Measurements from ENCODE around the gene MMP25. TPM values are rescaled to one million over a fixed set of nuclear protein-coding genes. Genes with fewer than 3 reads are reported as not detected.

The MMP25 gene
- total RNA-seq, 3 donors from 2014 or later (not counting 1 experiment from before 2014, with no cell fraction given) = 2.0 to 62.2 (median 5.6) TPM

DNA sequence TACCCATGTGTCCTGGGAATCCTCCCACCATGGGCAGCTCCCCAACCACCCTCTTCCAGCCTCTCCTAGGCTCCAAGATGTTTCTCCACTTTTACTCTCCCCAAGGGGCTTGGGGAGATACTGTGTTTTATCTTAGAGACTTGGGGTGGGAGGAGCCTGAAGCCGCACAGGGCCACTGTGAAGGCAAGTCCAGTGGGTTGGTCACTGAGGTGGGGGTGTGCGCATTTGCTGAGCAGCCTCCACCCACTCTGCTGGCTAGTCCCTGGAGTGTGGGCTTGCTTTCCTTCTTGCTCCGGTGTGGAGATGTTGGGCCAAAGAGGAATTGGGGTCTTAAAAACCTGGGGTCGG, 37.7 kb upstream of the MMP25 start:
- peaks cover 0 to 3% of the 10 kb centered on the region in 2 donors for H3K27me3 Mint-ChIP-seq (ENCODE audit: low read depth in 2 of 2)
- H3K36me3 Mint-ChIP-seq = no peaks in the 10 kb centered on the region
- no peaks in the 10 kb centered on the region for H3K9me3 Mint-ChIP-seq
- no peak overlapping the region for H3K27ac Mint-ChIP-seq
- no peaks in the 10 kb centered on the region for H3K27me3 ChIP-seq (ENCODE audit: control insufficient read depth, insufficient read depth, low read length)
- no peak overlapping the region for H3K4me3 ChIP-seq (ENCODE audit: low read length)
- DNase-seq (no peak), ATAC-seq (no peak)
- no peak overlapping the region for H3K4me3 Mint-ChIP-seq
- 89% methylated on average over 4 of the region's 4 CpGs for WGBS (ENCODE audit: insufficient coverage)
- TF ChIP-seq CTCF (IDR thresholded peaks at IDR 0.05) = no peak
- no peaks in the 10 kb centered on the region for H3K9me3 ChIP-seq (ENCODE audit: control insufficient read depth, insufficient read depth, low read length)
- no peaks in the 10 kb centered on the region for H3K36me3 ChIP-seq (ENCODE audit: control insufficient read depth, insufficient read depth, low read length)
- H3K4me1 Mint-ChIP-seq = peaks cover 5 to 25% of the 10 kb centered on the region in 2 donors
- H3K4me1 ChIP-seq (ENCODE audit: control insufficient read depth, insufficient read depth, low read length) = peaks cover 30% of the 10 kb centered on the region
- intact Hi-C loops (cut with micrococcal nuclease) = no loop called here
- H3K27ac ChIP-seq (ENCODE audit: low read length) = no peak overlapping the region

DNA sequence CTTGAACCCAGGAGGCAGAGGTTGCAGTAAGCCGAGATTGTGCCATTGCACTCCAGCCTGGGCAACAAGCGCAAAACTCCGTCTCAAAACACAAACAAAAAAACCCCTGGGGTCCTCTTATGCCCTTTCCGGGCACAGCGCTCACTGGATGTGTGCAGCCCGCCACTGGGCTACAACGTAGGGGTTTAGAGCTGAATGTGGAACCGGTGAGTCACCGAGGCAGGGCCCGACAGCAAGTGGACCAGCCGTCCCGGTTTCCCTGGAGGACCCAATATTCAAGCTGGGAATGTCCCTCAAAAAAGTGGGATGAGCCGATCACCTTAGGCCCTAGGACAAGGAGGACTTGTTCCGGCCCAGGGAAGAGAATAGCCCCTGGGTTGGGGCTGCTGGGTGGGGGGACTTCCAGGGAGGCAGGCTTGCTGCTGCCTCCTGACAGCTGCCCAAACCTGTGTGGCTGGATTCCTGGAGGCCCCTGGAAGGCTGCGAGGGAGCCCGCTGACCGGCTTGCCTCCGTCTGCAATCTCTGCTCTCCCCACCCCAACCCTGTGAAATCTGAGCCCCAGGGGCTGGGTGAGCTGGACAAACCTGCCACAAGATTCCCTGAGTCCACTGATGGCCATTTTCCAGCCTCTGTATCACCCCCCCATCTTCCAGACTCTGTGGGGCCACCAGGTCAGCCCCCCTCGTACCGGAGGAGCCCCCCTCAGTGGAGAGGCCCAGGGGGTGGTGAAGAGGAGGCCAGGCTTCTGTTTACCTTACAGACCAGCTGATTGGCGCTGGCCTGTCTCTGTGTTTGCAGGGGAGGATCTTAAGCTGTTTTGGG, 36.6 kb upstream of the MMP25 start:
- no peak for TF ChIP-seq CTCF (IDR thresholded peaks at IDR 0.05)
- Mint-ChIP-seq H3K27ac (no peak overlapping the region), H3K9me3 (no peaks in the 10 kb centered on the region), H3K4me3 (no peak overlapping the region), H3K36me3 (no peaks in the 10 kb centered on the region), H3K27me3 (ENCODE audit: low read depth in 2 of 2) (peaks cover 0 to 7% of the 10 kb centered on the region in 2 donors), H3K4me1 (peaks cover 5 to 22% of the 10 kb centered on the region in 2 donors)
- no peaks in the 10 kb centered on the region for H3K36me3 ChIP-seq (ENCODE audit: control insufficient read depth, insufficient read depth, low read length)
- intact Hi-C loops (cut with micrococcal nuclease) = no loop called here
- H3K4me1 ChIP-seq (ENCODE audit: control insufficient read depth, insufficient read depth, low read length) = peaks cover 28% of the 10 kb centered on the region
- no peaks in the 10 kb centered on the region for H3K9me3 ChIP-seq (ENCODE audit: control insufficient read depth, insufficient read depth, low read length)
- no peak overlapping the region for H3K4me3 ChIP-seq (ENCODE audit: low read length)
- H3K27ac ChIP-seq (ENCODE audit: low read length) = no peak overlapping the region
- no peak for ATAC-seq
- no peak for DNase-seq
- no peaks in the 10 kb centered on the region for H3K27me3 ChIP-seq (ENCODE audit: control insufficient read depth, insufficient read depth, low read length)
- 90% methylated on average over 21 of the region's 21 CpGs for WGBS (ENCODE audit: insufficient coverage)

- intact Hi-C loops (cut with micrococcal nuclease) = no loop called here
- no peak overlapping the region for H3K27ac ChIP-seq (ENCODE audit: low read length)
- 96% methylated on average over 7 of the region's 8 CpGs for WGBS (ENCODE audit: insufficient coverage)
These were observed 35.9 kb upstream of the MMP25 start for GRCh38 chr16:3010510-3010909.

More at GRCh38 chr16:3010510-3010909, 35.9 kb upstream of the MMP25 start:
- no peak overlapping the region for H3K27ac Mint-ChIP-seq
- no peaks in the 10 kb centered on the region for H3K27me3 ChIP-seq (ENCODE audit: control insufficient read depth, insufficient read depth, low read length)
- peaks cover 0 to 5% of the 10 kb centered on the region in 2 donors for H3K27me3 Mint-ChIP-seq (ENCODE audit: low read depth in 2 of 2)
- ATAC-seq (no peak), DNase-seq (no peak)
- no peak for TF ChIP-seq CTCF (IDR thresholded peaks at IDR 0.05)
- H3K4me3 Mint-ChIP-seq = no peak overlapping the region
- H3K9me3 ChIP-seq (ENCODE audit: control insufficient read depth, insufficient read depth, low read length) = no peaks in the 10 kb centered on the region
- H3K36me3 ChIP-seq (ENCODE audit: control insufficient read depth, insufficient read depth, low read length) = no peaks in the 10 kb centered on the region
- H3K4me3 ChIP-seq (ENCODE audit: low read length) = no peak overlapping the region
- H3K9me3 Mint-ChIP-seq = no peaks in the 10 kb centered on the region
- no peaks in the 10 kb centered on the region for H3K36me3 Mint-ChIP-seq
- peaks cover 5 to 20% of the 10 kb centered on the region in 2 donors for H3K4me1 Mint-ChIP-seq
- peaks cover 25% of the 10 kb centered on the region for H3K4me1 ChIP-seq (ENCODE audit: control insufficient read depth, insufficient read depth, low read length)

Data from natural killer cell (primary cell).